Limb (tissue), 2 donors: Measurements from ENCODE around the gene C2CD4D.
"Not testable (repeated sequence)": the region's sequence is repeated elsewhere in the genome, so short reads cannot be mapped to it uniquely, and the experiment has no call there.

Experiments used
- DNase-seq, 2 donors: peaks; one replicate each; pipeline ENCODE4 v3.0.0-alpha.2; 2016; ENCODE audit errors: extremely low spot score in 2 of 2

Gene C2CD4D

DNA sequence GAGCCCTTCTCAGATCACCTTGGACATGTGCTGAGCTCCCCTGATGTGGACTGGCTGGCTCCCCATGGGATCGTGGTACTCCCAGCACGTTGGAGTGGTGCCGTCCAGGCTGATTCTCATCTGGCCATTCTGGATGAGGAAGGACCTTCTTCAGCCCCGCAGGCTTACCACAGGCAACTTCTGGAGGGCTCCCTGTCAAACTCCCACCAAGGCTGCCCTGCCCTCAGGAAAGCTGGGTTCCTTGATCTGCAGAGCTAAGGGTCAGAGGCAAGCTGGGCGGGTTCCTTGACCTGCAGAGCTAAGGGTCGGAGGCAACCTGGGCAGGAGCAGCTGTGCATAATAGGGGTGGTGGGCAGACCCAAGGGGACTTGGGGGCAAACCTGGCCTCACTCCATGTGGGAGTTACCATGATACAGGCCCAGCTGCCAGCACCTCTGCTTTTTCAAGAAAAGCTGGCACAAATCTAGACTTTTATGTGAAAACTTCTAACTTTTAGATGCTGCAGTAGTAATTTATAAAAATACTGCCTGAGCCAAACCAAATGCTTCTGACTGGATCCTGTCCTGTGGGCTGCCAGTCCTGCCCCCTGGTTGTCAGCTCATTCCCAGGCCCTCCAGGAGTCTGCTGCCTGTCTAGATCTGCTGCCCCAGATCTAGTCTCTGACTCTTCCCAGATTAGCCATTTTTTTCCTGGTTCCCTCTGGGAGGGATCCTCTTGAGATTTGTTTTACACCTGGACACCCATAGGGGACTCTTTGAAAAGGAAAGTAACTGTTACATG, 19.5 kb upstream of the C2CD4D start:
- DNase-seq: no peak

DNA sequence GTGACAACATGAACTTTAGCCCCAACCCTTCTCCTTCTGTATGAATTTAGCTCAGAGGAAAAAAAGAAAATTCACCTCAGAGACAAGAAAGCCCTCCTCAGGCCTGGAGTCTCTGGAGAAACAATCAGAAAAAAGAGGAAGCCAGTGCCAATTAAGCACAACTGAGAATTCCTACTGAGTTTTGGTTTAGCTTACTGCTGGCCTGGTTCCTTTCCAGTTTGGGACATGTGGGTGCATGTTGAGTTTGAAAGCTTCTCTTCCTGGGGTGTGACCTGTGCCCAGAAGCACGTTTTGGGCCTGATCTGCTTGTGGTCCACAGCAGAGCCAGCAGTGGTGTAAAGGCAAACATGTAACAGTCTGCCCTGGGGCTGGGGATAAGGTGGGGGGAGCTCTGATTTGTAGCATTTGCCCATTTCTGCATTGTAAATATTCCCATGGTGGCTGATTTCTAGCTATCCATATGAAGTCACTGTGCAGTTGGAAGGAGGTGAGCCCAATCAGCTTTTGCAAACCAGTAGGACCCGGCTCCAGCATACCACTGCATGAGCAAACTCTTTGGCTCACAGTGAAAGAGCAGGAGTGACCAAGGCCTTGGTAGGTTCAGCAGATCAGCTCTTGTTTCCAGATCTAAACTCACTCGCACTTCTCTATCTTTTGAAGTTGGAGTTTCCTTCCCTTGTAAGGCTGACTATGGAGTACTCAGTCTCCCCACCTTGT, 18.6 kb upstream of the C2CD4D start:
- no peak for DNase-seq

DNA sequence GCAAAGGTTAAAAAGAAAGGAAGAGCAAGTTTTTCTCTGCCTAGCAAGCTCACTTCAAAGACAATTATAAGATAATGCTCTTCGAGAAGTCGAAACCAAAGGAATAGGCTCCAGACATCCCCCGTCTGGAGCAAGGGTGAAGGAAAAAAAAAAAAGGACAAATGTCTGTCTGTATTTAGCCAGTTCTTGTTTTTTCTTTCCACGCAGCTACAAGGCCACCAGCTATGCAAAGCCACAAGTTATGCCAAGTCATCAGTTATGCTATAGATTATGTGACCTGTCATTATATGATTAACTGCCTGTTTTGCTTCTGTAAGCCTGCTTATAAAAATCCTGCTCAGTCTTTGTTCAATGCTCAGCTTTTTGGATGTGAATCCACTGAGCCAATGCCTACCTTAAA, 16.3 kb upstream of the C2CD4D start:
- DNase-seq: no peak

DNA sequence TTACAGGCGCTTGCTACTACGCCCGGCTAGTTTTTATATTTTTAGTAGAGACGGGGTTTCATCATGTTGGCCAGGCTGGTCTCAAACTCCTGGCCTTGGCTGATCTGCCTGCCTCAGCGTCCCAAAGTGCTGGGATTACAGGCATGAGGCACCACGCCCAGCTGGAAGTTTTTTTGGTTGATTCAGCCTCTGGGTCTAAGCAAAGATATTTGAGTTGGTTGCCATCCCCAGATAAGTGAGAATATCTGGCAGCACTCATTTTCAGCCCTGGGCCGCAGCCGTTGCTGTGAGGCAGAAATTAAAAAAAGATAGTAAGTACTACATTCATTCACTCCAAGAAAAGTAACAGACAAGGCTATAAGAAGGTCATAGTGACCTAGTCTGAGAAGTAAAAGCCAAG, 15.9 kb upstream of the C2CD4D start:
- not testable (repeated sequence) for DNase-seq

DNA sequence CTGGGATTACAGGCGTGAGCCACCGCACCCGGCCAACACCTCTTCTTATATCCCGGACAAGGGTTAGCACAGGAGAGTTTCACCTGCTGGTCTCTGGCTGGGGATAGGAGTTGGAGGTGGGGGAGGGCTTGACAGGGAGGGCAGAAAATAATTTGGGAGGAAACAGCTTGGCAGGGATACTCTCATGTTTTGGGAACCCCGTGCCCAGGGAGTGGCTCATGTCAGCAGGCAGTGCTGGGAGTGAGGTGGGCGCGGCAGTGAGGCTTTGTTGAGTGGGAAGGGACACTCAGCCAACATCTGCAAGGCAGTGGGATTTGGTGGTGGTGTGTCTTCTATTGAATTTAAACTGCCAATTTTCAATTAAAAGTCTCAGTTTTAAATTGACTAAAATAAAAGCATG, 15.0 kb upstream of the C2CD4D start:
- DNase-seq: no peak

DNA sequence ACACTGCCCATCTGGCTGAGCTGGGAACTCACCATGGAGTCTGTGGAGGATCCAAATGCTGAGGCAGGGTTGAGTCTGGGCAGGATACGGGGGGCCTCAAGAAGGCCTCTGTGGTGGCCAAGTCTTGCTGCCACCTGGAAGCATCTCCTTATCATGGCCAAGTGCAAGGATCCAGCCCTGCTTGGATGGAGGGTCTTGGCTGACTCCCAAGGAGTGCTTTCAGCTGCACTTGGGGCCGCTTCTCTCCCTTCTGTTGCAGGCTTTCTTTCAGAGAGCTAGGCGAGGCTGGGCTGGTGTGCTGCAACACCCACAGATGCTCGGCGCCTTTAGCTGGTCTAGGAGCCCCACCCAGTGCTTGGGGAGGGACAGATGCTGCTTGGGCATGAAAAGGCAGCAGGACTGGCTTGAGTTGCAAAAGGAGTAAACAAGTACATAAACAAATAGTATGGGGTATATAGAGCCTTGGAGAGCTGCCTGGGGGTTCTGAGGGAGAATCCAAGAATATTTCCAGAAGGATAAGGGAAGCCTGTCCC, 13.9 kb upstream of the C2CD4D start, which contains the start of gene THEM5:
THEM5 (minus strand) TSS at position 302 of the 533 bp plus-strand sequence; CDS start at position 155, 147 bp downstream.
- no peak for DNase-seq

DNA sequence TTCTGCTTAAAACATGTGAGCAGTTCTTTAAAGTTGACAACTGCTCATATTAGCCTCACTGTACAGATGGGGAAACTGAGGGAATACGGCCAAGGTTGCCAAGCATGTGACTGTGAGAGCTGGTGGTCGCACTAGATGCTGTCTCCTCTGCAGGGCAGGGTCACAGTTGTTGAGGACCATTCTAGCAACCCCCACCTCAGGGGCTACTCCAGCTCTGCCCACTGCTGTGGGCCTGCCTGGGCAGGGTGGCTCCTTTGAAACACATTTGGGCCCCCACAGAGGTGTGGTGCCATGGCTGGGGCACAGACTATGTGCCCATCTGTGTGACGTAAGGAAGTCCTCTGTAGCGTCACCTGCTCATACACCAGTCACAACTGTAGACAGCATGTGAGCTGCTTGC, 13.1 kb upstream of the C2CD4D start:
- no peak for DNase-seq

- DNase-seq: no peak
Measured at GRCh38 chr1:151851886-151852285, 12.3 kb upstream of the C2CD4D start.

DNA sequence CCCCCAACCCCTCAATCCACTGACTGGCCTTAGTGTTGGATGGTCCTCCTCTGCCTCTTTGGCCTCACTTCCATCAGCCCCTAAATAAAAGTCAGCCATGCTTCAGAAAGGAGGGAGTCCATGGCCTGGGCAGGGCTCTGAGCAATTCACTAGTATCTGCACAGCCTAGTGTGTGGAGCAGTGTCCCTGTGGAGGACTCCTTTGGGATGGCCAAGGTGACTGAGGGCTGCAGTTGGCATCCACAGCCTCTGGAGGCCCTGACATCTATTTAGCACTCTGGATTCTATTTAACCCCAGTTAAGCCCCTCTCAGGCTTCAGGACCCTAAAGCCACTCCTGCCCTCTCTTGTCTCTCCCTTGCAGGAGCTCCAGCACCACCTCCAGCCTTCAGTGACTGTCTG, 10.3 kb upstream of the C2CD4D start:
- DNase-seq: no peak

- DNase-seq: no peak
Measured at GRCh38 chr1:151849126-151849525, 9.5 kb upstream of the C2CD4D start.

DNA sequence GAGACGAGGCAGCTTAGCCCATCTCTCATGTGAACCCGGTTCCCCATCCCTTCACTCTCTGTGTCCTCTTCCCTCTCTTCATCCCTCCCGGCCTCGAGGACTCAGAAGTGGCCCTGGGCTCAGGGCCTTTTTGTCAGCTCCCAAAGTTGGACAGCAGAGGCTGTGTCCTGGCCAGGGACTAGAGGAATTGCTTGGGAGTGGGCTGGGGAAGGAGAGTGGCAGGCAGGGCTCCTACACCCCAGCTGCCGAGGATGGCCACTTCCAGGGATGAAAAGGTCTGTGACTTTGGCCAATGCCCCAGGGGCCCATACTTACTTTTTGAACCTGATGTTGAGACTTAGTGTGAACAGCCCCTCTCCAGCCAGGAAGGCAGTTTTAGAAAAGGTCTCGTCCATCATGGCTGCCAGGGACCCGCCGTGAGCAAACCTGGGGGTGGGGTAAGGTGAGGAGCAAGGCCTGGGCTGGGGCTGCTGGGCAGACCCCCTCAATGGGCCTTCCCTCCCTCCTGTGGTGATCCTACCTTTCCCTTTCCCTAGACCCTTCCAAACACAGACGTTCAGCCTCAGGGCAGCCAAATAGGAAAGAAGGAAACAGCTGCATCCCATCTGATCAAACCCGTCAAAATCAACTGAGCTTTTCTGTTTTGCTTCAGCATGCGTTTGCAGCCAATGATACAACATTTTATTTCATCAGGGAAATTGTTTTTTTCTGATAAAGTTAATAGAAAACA, 8.4 kb upstream of the C2CD4D start:
- DNase-seq: no peak

DNA sequence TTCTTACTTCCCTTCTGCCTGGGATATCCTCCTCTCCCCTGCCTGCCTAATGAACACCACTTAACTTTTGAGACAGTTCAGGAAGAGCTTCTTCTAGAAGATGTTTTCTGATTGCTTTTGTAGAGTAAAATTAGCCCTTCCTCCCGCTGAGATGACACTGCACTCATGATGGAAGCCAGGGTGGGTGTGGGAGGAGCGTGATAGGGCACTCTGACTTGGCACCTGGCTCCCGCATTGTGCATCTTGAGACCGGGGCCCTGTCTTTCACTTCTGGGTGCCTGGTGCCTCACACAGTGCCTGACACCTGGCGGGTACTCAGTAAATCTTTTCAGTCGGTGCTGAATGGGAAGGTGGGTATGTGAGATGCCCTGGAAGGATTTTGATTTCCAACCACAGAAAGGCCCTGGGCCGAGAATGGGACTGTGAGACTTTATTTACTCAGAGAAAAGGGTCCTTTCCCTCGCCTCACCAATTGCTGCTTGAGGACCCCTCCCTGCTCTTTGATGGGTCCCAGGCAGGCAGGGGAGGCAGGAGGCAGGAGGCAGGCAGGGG, 7.1 kb upstream of the C2CD4D start:
- no peak for DNase-seq

DNA sequence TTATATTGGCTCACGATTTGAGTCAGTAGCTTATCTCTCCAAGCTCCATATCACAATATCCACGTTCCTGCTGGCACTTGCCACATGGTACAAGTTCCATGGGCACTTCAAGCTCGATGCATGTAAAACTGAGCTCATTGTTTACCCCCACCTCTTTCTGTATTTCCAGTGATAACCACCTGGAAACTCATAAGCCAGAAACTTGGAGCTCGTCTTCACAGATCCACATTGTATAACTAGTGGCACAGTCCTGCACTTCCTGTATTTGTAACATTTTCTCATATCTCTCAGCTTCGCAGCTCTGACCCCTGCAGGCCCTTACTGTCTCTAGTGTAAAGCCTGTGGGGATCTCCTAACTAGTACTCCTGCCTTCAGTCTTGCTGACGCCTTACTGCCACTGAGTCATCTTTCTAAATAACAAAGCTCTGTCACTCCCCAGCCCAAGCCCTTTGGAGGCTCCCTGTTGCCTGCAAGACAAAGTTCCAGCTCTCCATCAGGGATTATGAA, 6.5 kb upstream of the C2CD4D start:
- DNase-seq: no peak

- DNase-seq: no peak
Measured at GRCh38 chr1:151843398-151843797, 3.8 kb upstream of the C2CD4D start.

GRCh38 chr1:151841141-151841540, 1.5 kb upstream of the C2CD4D start:
- DNase-seq: no peak

DNA sequence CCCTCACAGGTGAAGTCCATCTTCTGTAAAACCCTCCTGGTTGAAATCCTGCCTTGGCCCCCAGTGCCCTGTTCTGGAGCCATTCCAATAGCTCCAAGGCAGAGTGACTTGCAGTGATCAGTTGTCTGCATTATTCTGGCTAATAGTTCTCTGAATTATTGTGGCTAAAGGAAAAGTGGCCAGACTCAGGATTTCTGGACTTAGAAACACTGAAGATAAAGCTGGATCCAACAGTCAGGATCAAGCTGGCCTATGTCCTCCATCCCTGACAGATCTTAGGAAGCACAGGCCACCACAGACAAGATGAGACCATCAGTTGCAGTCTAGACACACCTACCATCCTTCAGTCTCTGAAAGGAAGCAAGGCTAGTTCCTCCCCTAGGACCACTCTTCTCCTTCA, 801 bp upstream of the C2CD4D start:
- DNase-seq: no peak

DNA sequence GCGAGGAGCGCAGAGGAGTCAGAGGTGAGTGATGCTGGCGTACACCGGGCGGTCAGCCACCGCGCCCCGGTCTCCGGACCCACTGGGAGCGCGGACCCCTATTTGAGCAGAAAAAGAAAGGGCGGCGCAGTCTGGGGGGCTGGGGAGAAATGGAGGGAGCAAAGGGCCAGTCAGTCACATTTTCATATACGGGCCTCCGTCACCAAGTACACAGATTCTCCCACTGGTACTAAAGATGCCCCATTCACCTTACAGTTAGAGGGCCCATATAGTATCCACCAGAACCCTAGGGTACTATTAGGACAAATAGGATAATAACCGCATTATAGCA, 573 bp downstream of the C2CD4D start:
- DNase-seq: no peak

- DNase-seq: peak in 1 of 2 donors; percentile 58
Measured at GRCh38 chr1:151838222-151839081, 1.2 kb downstream of the C2CD4D start.

GRCh38 chr1:151837884-151838221, 1.8 kb downstream of the C2CD4D start:
- DNase-seq: no peak

DNA sequence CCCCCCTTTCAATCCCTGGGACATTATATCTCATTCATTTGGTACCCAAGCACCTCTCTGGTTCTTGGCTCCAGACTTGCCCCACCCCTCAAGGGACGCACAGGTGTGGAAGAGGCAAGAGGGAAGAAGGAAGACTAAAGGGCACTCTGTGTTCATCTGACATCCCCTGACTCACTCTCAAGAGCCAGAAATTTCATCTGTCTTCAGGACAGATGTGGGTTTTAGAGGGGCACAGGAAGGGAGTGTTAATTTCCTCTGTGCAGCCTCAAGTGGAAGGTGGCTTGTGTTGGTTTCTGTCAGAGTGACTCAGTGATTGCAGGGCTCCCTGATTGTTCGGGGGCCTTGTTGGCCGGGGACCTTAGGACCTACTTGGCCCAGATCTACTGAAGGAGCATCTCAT, 2.4 kb downstream of the C2CD4D start:
- no peak for DNase-seq

- no peak for DNase-seq
Measured at GRCh38 chr1:151835596-151835995, 4.0 kb downstream of the C2CD4D start.
